ENCODE measurements around the gene LMOD2.
A peak's percentile ranks its signal among the peaks of the same experiment; 100 is the strongest.

The LMOD2 gene

DNA sequence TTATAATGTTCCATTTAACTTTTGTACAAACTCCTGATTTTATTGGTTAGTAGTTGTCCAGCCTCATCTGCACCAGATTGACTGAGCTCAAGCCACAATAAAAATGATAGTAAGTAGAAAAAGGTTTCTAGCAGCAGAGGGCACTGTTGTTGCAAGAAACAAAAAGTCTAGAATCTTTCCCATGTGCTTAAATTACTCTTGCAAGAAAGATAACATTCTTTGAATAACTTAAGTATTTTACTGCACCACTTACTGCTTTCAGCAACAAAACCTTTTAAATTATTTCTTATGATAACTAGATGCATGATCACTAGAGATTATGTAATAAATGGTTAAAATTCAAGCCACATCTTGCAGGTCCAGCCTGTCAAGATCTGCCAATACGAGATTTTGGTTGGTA is 27.0 kb downstream of the LMOD2 start:
- TF ChIP-seq, protein P1, sequence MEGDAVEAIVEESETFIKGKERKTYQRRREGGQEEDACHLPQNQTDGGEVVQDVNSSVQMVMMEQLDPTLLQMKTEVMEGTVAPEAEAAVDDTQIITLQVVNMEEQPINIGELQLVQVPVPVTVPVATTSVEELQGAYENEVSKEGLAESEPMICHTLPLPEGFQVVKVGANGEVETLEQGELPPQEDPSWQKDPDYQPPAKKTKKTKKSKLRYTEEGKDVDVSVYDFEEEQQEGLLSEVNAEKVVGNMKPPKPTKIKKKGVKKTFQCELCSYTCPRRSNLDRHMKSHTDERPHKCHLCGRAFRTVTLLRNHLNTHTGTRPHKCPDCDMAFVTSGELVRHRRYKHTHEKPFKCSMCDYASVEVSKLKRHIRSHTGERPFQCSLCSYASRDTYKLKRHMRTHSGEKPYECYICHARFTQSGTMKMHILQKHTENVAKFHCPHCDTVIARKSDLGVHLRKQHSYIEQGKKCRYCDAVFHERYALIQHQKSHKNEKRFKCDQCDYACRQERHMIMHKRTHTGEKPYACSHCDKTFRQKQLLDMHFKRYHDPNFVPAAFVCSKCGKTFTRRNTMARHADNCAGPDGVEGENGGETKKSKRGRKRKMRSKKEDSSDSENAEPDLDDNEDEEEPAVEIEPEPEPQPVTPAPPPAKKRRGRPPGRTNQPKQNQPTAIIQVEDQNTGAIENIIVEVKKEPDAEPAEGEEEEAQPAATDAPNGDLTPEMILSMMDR (IDR thresholded peaks at IDR 0.05) = peak; percentile 62

DNA sequence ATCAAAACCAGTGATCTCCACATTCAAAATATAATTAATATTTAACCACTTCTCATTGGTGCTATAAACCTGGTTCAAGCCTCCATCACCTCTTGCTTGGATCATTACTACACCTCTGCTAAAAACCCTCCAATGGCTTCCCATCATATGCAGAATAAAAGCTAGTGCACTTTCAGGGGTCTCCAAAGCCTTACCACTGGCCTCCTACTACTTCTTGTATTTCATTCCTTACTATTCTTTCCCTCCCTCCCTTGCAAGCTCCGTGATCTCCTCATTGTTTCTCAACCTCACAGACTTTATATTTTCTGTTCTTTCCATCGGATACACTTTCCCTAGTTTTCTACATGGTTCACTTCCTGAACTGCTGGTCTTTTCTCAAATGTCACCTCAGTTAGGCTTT is 31.5 kb downstream of the LMOD2 start:
- TF ChIP-seq, protein P1 (IDR thresholded peaks at IDR 0.05) = no peak

DNA sequence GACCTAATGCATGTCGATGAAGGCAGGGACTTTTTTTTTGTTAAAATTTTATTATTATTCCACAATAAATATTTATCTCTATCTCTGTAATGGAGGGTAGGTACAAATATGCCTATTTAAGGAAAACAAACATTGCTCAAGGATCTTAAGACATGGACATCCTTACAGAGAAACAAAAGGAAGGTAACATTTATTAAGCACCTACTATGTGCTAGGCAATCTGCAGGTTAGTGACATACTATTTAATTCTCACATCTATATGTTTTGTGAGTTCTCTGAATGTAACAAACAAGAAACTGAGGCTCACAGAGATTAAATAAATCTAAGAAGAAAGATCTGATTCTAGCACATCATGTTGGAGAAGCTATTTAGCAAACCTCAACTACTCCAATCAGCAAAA is 32.1 kb downstream of the LMOD2 start:
- TF ChIP-seq, protein P1 (IDR thresholded peaks at IDR 0.05) = no peak

DNA sequence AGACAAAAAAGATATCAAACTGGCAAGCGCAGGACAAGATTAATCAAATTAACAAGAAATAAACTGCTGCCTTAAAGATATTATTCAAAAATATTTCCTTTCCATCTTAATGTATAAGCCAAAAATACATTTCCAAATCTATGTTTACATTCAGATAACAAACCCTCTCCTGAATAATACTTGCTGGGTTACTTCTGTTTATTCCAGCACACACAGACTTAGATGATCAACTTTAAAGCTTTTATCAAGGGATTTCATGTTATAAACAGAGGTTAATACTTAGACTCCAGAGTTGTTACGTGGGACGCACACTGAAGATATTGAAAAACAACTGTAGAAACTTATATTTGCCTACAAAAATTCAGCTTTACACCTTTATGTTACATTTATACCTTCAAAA is 33.6 kb downstream of the LMOD2 start:
- TF ChIP-seq, protein P1 (IDR thresholded peaks at IDR 0.05) = no peak

DNA sequence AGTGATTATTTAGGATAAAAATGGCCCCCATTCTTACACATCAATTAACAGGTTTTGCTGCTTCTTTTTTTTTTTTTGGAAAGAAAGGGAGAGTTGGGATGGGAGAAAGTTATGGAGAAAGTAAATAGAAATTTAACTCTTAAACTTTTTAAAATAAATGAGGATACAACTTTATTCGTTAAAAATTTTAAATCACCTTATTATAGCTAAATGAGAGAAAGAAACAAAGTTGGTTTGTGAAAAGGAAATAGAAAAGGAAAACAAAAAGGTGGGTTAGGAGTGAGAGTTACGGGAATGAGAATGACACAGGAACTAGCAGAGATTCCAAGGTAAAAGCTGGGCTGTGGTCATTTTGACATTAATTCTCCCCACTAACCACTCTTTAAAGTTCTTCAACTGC is 34.9 kb downstream of the LMOD2 start:
- TF ChIP-seq, protein P1 (IDR thresholded peaks at IDR 0.05) = no peak

DNA sequence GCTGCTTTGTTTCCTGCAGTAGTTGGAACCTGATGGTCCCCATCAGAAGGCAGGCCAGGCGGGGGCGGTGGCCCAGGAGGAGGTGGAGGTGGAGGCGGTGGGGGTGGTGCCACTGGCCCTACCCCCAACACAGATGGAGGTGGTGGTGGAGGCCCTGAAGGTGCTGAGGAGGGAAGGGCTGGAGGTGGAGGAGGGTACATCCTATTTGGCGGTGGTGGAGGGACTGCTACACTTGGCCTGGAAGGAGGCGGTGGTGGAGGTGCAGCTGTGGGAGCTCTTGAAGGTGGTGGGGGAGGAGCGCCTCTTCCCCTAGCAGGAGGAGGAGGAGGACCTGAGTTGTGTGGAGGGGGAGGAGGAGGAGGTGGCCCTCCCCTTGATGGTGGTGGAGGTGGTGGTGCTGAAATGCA is 36.8 kb downstream of the LMOD2 start:
- TF ChIP-seq, protein P1 (IDR thresholded peaks at IDR 0.05) = no peak

DNA sequence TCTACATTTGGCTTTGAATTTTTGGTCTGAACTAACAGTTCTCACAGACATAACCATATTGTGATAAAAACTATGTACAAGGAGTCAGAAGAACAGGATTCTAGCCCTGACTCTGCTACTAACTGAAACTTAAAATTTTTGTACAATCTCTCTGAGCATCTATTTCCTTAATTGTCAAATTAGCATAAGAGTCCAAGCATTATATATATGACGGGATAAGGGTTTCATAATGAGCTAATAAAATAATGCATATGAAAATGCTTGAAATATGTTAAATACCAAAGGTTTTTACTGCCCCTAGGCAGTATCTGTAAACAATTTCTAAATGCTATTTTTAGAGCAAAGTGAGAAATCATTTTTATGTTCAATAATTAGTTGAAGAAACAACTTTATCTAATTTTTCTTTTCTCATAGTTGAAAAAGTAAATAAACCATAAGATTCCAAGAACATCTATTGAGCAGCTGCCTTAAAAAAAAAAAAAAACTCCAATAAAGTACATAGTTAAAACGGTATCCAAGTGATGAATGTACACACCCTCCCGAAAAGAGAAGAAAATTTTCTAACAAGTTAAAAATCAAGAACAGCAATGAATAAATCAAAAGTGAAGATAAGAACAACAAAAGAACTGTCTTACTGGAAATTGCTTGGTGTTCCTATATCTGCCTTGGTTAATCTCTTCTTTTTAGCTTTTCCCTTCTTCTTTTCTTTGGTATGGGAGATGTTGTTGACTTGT is 40.4 kb downstream of the LMOD2 start:
- TF ChIP-seq, protein P1 (IDR thresholded peaks at IDR 0.05) = no peak

Data from LNCAP (cell line).